ENCODE results near the gene BNIP5. TPM values are rescaled to one million over a fixed set of nuclear protein-coding genes. Genes with fewer than 3 reads are reported as not detected.

The BNIP5 gene
- total RNA-seq, 6 experiments from 2014 or later, result not detected

- Mint-ChIP-seq H3K9me3 (no peaks in the 10 kb centered on the region), H3K27ac (no peak overlapping the region), H3K4me3 (no peak overlapping the region), H3K27me3 (ENCODE audit: insufficient read depth) (peaks cover 3% of the 10 kb centered on the region), H3K4me1 (ENCODE audit: low read depth) (peaks cover 9% of the 10 kb centered on the region), H3K36me3 (ENCODE audit: low read depth) (0 out of 2 replicates have a peak, but pooled peaks cover 5% of the 10 kb centered on the region)
- peak; percentile 89 for TF ChIP-seq CTCF (IDR thresholded peaks at IDR 0.05)
- DNase-seq, result peak; percentile 64
These were observed 23.8 kb upstream of the BNIP5 start for GRCh38 chr6:36360241-36361054.

GRCh38 chr6:36358226-36358915 lies 21.7 kb upstream of the BNIP5 start:
- no peak for DNase-seq
- 0 out of 2 replicates have a peak, but pooled peaks cover 4% of the 10 kb centered on the region for H3K36me3 Mint-ChIP-seq (ENCODE audit: low read depth)
- H3K27ac Mint-ChIP-seq, result no peak overlapping the region
- H3K4me3 Mint-ChIP-seq, result no peak overlapping the region
- peaks cover 15% of the 10 kb centered on the region for H3K4me1 Mint-ChIP-seq (ENCODE audit: low read depth)
- H3K27me3 Mint-ChIP-seq (ENCODE audit: insufficient read depth), result peaks cover 3% of the 10 kb centered on the region
- no peak for TF ChIP-seq CTCF (IDR thresholded peaks at IDR 0.05)
- no peaks in the 10 kb centered on the region for H3K9me3 Mint-ChIP-seq

- Mint-ChIP-seq H3K4me1 (ENCODE audit: low read depth) (peaks cover 20% of the 10 kb centered on the region), H3K36me3 (ENCODE audit: low read depth) (0 out of 2 replicates have a peak, but pooled peaks cover 3% of the 10 kb centered on the region), H3K9me3 (no peaks in the 10 kb centered on the region), H3K27me3 (ENCODE audit: insufficient read depth) (peaks cover 4% of the 10 kb centered on the region), H3K27ac (no peak overlapping the region), H3K4me3 (no peak overlapping the region)
- DNase-seq, result no peak
- no peak for TF ChIP-seq CTCF (IDR thresholded peaks at IDR 0.05)
These were observed 21.2 kb upstream of the BNIP5 start for GRCh38 chr6:36357872-36358225.

- H3K27ac Mint-ChIP-seq, result no peak overlapping the region
- peaks cover 31% of the 10 kb centered on the region for H3K4me1 Mint-ChIP-seq (ENCODE audit: low read depth)
- H3K36me3 Mint-ChIP-seq (ENCODE audit: low read depth), result 0 out of 2 replicates have a peak, but pooled peaks cover 5% of the 10 kb centered on the region
- TF ChIP-seq CTCF (IDR thresholded peaks at IDR 0.05), result no peak
- H3K27me3 Mint-ChIP-seq (ENCODE audit: insufficient read depth), result peaks cover 4% of the 10 kb centered on the region
- no peak for DNase-seq
- H3K9me3 Mint-ChIP-seq, result no peaks in the 10 kb centered on the region
- no peak overlapping the region for H3K4me3 Mint-ChIP-seq
These were observed 19.1 kb upstream of the BNIP5 start for GRCh38 chr6:36355819-36356218.

GRCh38 chr6:36353411-36353915 lies 16.8 kb upstream of the BNIP5 start:
- H3K4me1 Mint-ChIP-seq (ENCODE audit: low read depth), result peaks cover 35% of the 10 kb centered on the region
- no peak for TF ChIP-seq CTCF (IDR thresholded peaks at IDR 0.05)
- no peak overlapping the region for H3K4me3 Mint-ChIP-seq
- no peak for DNase-seq
- 0 out of 2 replicates have a peak, but pooled peaks cover 5% of the 10 kb centered on the region for H3K36me3 Mint-ChIP-seq (ENCODE audit: low read depth)
- H3K9me3 Mint-ChIP-seq, result no peaks in the 10 kb centered on the region
- no peak overlapping the region for H3K27ac Mint-ChIP-seq
- peaks cover 3% of the 10 kb centered on the region for H3K27me3 Mint-ChIP-seq (ENCODE audit: insufficient read depth)
